HG03432 (cell line): ENCODE results near the gene HES3.

Source experiments
- ATAC-seq: cut with Tn5 transposase; IDR thresholded peaks from one replicate; pipeline ENCODE4 v1.9.1; 2021; ENCODE audit warnings: mild to moderate bottlenecking, moderate library complexity; ENCODE audit not compliant: unreplicated experiment

HES3 gene, protein sequence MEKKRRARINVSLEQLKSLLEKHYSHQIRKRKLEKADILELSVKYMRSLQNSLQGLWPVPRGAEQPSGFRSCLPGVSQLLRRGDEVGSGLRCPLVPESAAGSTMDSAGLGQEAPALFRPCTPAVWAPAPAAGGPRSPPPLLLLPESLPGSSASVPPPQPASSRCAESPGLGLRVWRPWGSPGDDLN

DNA sequence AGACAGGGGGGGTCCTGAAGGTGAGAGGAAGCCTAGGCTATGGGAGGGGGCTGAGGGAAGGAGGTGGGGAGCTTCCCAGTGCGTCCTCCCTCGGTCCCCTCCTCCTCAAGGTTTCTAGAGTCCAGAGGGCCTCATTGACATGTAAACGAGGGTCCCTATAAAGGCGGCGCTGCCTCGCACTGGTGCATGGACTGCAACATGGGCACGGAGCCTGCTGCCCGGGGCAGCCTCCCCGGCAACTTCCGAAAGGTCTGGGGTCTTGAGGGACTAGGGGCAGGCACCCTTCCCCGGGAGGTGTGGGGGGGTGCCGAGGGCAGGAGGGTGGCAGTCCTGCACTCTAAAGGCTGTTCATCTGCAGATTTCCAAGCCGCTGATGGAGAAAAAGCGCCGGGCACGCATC lies at the start of gene HES3:
Gene HES3, plus strand, starts transcription at position 187 of the 400 bp plus-strand sequence. Its CDS starts 187 bp downstream, at position 374.
- no peak for ATAC-seq

DNA sequence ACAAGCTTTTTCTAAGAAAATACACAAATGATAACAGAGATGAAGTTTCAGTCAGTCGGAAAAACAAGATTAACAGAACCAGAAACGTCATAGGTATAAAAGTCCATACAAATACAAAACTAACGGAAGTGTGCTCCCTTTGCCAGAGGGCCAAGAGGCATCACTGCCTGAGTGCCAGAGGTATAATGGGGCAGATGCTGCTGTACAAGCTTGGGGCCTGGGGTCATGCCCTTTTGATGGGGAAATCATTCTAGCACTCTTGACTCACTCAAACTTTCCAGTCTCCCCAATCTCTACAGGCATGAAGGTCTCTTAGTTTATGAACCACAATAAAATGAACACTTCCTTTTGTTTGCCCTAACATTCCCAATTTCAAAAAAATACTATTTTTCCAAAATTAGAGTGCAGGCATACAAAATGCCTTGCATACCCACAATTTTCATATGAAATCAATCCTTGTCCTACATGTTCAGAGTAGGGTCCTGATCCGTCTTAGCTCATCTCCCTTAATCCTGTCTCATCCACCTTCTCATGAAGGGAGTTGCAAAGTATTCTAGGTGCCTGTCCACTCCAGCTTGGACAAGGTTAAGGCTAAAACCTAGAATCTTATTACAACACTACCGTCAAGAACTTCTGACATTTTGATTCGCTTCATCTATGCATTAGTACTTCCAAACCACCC lies 46.1 kb upstream of the HES3 start:
- ATAC-seq = no peak

DNA sequence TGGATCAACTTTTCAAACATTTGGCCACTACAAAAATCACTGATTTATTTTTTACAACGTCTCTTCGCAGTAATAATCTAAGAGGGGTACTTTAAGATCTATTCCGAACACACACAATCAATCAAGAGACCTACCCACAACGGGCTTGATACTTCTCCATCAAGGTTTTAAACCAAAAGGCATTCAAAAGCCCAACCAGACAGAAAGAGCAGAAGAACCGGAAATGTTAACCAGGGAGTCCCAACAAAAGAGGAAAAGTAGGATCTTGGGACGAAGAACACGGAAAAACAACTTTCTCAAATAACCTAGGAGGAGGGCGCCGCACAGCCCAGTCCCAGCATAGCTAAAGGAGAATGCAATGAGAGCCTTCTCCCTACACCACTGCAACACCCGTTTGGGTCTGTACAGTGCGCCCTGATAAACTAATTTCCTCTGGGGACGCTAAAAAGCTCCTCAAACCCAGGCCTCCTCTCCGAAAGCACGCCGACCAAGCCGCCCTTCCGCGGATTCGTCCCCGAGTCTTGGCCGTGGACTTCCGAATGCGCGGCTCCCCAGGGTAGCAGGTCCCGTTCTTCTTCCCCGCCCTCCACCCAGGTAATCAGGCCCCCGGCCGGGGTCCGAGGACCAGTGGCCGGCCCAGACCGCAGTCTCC lies 45.2 kb upstream of the HES3 start:
- peak; percentile 27 for ATAC-seq

DNA sequence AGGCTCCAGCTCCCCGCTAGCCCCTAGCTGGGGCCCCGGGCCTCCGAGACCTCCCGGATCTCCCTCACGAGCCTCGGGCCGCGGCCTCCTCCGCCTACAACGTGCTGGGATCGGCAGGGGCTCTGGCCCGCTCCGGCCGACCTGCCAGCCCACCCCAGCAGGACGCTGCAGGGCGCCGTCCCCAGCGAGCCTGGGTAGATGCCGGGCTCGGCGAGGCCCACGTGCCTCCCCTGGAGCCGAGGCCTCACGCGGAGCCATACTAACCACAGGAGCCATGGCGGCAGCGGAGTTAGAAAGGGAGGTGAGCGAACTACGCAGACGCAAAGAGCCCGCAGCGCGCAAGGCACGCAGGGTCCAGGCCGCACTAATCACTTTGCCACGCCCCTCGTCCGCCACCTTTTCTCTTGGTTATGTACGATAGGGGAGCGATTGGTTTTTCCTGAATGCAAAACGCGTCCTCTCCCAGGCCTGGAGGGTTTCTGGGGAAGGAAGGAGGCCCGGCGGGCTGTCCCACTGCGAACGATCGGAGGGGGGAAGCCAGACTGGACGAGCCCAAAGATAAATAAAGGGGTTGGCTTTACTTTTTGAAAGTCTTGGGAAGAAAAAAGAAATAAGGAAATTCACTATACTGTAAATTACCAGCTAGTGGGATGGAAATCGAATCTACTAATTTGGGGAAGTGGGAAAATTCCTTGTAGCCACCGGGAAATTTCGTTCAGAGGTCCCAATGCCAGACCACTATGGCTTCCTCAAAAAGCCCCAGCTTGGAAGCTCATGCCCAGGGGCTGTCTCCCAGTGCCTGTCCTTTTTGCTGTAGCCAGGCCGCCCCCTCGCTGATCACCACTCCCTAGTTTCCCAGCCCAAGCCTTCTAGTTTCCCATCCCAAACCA lies 44.4 kb upstream of the HES3 start, which contains the start of gene RPL22:
Gene RPL22, minus strand, starts transcription at position 298 of the 890 bp plus-strand sequence. Its CDS starts 22 bp downstream, at position 276.
- peak; percentile 96 for ATAC-seq

DNA sequence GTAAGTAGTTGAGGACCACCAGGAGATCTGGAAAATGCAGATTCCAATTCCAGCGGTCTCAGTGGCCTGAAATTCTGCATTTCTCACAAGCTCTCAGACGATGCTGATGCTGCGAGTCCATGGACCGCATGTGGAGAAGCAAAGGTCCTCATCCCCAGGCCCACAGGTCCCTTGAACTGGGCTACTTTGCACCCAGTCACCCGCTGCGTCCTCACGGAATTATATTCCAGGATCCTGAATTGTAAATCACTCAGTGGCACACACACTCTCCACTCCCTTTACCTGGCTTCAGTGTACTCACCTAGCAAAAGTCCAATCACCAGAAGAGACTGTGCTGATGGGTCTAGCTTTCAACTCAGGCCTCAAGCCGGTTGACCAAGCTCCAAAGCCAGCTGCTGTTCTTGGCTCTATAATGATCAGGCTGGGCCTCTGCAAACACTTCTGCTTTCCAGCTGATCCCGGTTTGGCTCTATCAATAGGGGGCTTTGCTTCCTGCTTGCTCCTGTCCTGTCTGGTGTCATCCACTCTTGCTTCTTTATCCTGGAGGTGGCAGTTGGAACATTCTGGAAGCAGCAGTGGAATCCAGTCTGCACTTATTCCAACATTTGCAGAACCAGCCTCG lies 43.7 kb upstream of the HES3 start:
- no peak for ATAC-seq

GRCh38 chr1:6202256-6202655 lies 41.7 kb upstream of the HES3 start:
- no peak for ATAC-seq

- ATAC-seq = peak; percentile 64
Measured at GRCh38 chr1:6205849-6206519, 38.0 kb upstream of the HES3 start, which contains the start of gene RNF207. TSS of gene RNF207 (plus strand) at chr1:6206119. CDS start at chr1:6206536, 417 bp downstream.

GRCh38 chr1:6206520-6206855 lies 37.5 kb upstream of the HES3 start:
- ATAC-seq = no peak

GRCh38 chr1:6207075-6207885 lies 36.7 kb upstream of the HES3 start:
- no peak for ATAC-seq

DNA sequence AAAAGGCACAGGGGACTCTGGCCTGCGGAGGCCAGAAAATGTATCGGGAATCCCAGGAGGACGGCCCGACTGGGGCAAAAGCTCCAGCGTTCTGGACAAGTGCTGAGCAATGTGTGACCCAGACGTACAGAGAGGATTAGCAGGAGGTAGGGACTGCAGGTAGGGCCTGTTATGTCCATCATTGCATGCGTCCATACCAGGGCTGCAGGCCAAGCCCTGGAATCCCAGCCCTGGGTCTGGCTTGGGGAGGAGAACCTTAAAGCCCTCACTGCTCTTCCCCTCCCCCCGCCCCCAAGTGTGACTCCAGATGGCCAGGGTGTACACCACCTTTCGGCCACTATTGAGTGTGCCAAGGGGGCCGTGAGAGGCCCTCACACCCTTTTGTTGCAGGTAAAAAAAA lies 36.1 kb upstream of the HES3 start:
- no peak for ATAC-seq

DNA sequence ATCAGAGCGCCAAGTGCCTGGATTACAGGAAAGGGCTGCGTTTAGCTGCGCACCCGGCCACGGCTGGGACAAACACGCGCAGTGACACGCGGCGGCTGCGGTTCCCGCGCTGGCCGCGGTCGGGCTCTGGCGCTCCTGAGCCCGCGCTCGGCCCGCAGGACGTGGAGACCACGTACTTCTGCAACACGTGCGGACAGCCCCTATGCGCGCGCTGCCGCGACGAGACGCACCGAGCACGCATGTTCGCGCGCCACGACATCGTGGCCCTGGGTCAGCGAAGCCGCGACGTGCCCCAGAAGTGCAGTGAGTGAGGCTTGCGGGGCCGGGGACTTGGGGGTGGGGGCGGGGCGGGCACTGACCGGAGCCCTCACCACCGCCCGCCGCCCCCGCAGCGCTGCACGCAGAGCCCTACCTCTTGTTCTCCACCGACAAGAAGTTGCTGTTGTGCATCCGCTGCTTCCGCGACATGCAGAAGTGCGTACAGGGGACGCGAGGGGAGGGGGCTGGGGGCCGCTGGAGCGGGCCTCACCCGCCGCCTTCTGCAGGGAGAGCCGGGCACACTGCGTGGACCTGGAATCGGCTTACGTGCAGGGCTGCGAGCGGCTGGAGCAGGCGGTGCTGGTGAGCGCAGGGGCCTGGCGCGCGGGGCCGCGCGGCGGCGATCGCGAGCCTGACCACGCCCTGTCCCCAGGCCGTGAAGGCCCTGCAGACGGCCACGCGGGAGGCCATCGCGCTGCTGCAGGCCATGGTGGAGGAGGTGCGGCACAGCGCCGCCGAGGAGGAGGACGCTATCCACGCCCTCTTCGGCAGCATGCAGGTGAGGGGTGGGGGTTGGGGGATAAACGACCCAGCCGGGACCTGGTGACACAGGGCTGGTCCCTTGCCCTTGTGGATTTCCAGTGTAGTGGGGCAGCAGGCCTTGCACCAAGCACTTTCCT lies 35.0 kb upstream of the HES3 start:
- ATAC-seq = peak; percentile 28

DNA sequence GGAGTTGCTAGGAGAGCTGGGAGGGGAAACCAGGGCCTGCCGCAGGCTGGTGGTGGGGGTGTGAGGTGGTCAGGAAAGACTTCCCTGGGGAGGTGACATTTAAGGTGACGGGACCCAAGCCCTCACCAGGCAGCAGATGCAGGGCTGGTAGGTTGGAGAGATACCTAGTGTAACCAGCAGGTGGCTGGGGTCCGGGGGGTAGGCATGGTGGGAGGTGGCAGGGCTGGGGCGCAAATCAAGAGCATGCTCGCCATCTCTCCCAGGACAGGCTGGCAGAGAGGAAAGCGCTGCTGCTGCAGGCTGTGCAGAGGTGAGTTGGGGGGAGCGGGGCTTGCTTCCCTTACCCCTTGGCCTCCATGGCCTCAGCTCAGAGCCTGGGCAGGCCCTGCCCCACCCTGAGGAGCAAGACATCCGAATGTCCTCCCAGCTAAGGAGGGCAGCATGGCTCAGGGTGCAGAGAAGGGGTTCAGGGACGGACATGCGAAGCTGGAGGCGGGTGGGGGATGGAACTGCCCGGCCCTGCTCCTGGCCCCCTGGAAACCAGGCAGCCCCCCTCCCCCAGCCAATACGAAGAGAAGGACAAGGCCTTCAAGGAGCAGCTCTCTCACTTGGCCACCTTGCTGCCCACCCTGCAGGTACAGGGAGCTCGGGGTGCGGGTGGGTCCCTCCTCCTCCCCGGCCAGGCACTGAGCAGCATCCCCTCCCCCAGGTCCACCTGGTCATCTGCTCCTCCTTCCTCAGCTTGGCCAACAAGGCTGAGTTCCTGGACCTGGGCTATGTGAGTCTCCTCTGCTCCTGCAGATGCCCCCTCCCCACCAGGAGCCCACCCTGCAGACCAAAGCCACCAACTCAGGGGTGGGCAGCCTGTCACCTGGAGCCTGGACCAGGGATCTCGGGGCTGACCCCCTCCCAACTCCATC lies 34.1 kb upstream of the HES3 start:
- ATAC-seq = no peak

GRCh38 chr1:6210591-6211355 lies 33.2 kb upstream of the HES3 start:
- no peak for ATAC-seq

DNA sequence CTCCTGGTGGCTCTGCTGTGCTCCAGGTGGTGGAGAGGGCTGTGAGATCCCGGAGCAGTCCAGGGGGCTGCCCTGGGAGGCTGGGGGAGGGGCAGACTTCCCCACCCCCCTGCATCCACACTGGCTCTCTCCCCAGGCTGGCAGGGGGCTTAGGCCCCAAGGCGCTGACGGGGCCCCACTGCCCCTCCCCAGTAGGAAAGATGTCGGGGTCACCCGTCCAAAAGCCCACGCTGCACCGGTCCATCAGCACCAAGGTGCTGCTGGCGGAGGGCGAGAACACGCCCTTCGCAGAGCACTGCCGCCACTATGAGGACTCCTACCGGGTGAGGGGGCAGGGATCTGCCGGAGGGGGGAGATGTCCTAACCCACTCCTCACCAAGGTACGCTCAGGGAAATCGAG lies 32.2 kb upstream of the HES3 start:
- no peak for ATAC-seq

DNA sequence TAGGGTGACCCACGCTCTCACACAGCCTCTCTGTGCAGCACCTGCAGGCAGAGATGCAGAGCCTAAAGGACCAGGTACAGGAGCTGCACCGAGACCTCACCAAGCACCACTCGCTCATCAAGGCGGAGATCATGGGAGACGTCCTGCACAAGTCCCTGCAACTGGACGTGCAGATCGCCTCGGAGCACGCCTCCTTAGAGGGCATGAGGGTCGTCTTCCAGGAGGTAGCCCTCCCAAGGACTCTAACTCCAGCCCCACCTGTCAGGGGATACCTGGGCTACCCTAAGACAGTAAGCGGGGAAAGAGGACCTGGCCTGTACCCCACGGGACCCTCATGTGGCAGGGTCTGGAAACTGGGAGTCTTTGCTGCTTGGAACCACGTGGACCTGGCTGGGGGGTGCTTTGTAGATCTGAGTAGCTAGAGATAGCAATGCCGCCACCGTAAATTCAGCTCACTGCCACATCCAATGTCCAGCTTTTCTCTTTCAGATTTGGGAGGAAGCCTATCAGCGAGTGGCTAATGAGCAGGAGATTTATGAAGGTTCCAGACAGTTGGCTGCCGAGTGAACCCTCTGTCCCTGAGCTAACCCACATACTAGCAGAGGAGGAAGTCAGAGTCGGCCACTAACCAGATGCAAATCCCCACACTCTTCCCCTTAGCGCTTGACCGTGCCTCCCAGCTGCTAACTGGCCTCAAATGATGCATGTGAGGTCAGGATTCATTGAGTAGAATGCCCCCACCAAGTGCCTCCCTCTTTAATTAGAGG lies 31.6 kb upstream of the HES3 start:
- no peak for ATAC-seq
